GM12892 (cell line): ENCODE data around the gene PLPP4.

Experiments used
- POLR2A ChIP-seq: IDR thresholded peaks from 2 replicates; pipeline ENCODE4 v1.6.1; 2011; ENCODE audit warnings: low read depth, low read length, control low read depth
- POLR2AphosphoS5 ChIP-seq: IDR thresholded peaks from 2 replicates; pipeline ENCODE4 v1.6.1; 2011; ENCODE audit warnings: low read depth, low read length, control low read depth
- TAF1 ChIP-seq: IDR thresholded peaks from 2 replicates; pipeline ENCODE4 v1.6.1; 2011; ENCODE audit warnings: low read depth, mild to moderate bottlenecking, control low read depth, low read length, borderline replicate concordance

DNA sequence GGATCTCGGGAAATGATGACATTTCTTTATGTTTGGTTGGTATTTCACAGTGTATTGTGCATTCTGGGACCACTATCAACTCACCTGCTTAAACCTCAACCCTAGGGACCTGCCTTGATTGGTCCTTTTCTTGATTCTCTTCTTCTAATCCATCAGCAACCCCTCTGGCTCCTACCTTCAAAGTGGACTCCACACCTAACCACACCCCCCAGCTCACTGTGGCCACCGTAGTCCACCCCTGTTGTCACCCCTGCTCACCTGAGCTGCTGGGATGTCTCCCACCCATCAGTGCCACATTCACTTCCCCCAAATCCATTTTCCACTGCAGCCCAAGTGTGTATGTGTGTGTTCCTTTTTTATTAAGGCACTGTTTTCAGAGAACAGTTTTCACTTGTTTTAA lies 145.0 kb downstream of the PLPP4 start:
- TF ChIP-seq POLR2A (no peak), POLR2AphosphoS5 (no peak), TAF1 (no peak)
